Measurements from ENCODE around the gene BPGM. TPM values are rescaled to one million over a fixed set of nuclear protein-coding genes. Genes with fewer than 3 reads are reported as not detected.
"Not testable (repeated sequence)": the region's sequence is repeated elsewhere in the genome, so short reads cannot be mapped to it uniquely, and the experiment has no call there.

BPGM gene
- total RNA-seq, 4 donors from 2014 or later, result 11.9 to 15.5 (median 12.6) TPM

DNA sequence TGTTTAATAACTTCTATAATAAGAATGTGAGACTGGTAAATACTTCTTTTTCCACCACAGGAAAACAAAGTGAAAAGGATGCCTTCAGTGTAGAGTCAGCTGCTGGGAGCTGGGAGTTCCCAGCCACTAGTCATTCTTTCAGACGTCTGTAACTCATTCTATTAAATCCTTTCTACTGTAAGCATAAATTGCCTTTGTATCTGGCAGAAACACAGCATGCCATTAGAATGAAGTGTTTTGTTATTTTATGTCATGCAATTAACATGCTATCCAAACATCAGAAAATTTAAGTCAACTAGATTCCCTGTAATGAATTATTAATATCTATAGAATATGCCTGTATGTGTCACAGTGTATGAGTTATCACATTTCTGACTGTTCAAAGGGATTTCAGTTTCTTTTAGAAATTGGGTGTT, 14.3 kb downstream of the BPGM start:
- H3K4me3 ChIP-seq (ENCODE audit: low read depth, poor library complexity, severe bottlenecking), result no peak overlapping the region
- WGBS, 2 donors, result 26% methylated on average over 1 of the region's 1 CpG
- no peak for TF ChIP-seq CTCF (IDR thresholded peaks at IDR 0.05)
- no peak for TF ChIP-seq POLR2A (IDR thresholded peaks at IDR 0.05)
- DNase-seq (ENCODE audit: low spot score in 2 of 2), result no peak
- intact Hi-C loops (cut with DNase I; ENCODE audit: low total_unique reads), result no loop called here

GRCh38 chr7:134662166-134662870, 15.7 kb downstream of the BPGM start:
- TF ChIP-seq CTCF (IDR thresholded peaks at IDR 0.05), result no peak
- TF ChIP-seq POLR2A (IDR thresholded peaks at IDR 0.05), result no peak
- intact Hi-C loops (cut with DNase I; ENCODE audit: low total_unique reads), result no loop called here
- 68 to 86% methylated on average over 5 of the region's 5 CpGs for WGBS, 2 donors
- no peak for DNase-seq (ENCODE audit: low spot score in 2 of 2)
- no peak overlapping the region for H3K4me3 ChIP-seq (ENCODE audit: low read depth, poor library complexity, severe bottlenecking)

- DNase-seq (ENCODE audit: low spot score in 2 of 2), result no peak
- 85 to 88% methylated on average over 4 of the region's 4 CpGs for WGBS, 2 donors
- TF ChIP-seq CTCF (IDR thresholded peaks at IDR 0.05), result no peak
- no peak for TF ChIP-seq POLR2A (IDR thresholded peaks at IDR 0.05)
- H3K4me3 ChIP-seq (ENCODE audit: low read depth, poor library complexity, severe bottlenecking), result no peak overlapping the region
- intact Hi-C loops (cut with DNase I; ENCODE audit: low total_unique reads), result no loop called here
These were observed 16.2 kb downstream of the BPGM start for GRCh38 chr7:134662871-134663205.

- WGBS, 2 donors, result 0 to 77% methylated on average over 1 to 3 of the region's 3 CpGs
- intact Hi-C loops (cut with DNase I; ENCODE audit: low total_unique reads); DNase-seq (ENCODE audit: low spot score in 2 of 2); H3K4me3 ChIP-seq (ENCODE audit: low read depth, poor library complexity, severe bottlenecking): not testable (repeated sequence)
These were observed 18.4 kb downstream of the BPGM start for GRCh38 chr7:134665045-134665444.

- 84 to 90% methylated on average over 1 of the region's 1 CpG for WGBS, 2 donors
- no peak for DNase-seq (ENCODE audit: low spot score in 2 of 2)
- no peak for TF ChIP-seq POLR2A (IDR thresholded peaks at IDR 0.05)
- no peak overlapping the region for H3K4me3 ChIP-seq (ENCODE audit: low read depth, poor library complexity, severe bottlenecking)
- intact Hi-C loops (cut with DNase I; ENCODE audit: low total_unique reads), result no loop called here
These were observed 21.2 kb downstream of the BPGM start for GRCh38 chr7:134667899-134668298.

- no peak for TF ChIP-seq CTCF (IDR thresholded peaks at IDR 0.05)
- TF ChIP-seq POLR2A (IDR thresholded peaks at IDR 0.05), result no peak
- intact Hi-C loops (cut with DNase I; ENCODE audit: low total_unique reads), result no loop called here
- no peak overlapping the region for H3K4me3 ChIP-seq (ENCODE audit: low read depth, poor library complexity, severe bottlenecking)
- no peak for DNase-seq (ENCODE audit: low spot score in 2 of 2)
- WGBS, 2 donors, result 88% methylated on average over 4 of the region's 4 CpGs
These were observed 22.7 kb downstream of the BPGM start for GRCh38 chr7:134669388-134669787.

GRCh38 chr7:134669845-134670373, 23.3 kb downstream of the BPGM start:
- WGBS, 2 donors, result 24 to 28% methylated on average over 8 of the region's 8 CpGs
- TF ChIP-seq POLR2A (IDR thresholded peaks at IDR 0.05), result no peak
- TF ChIP-seq CTCF (IDR thresholded peaks at IDR 0.05), result no peak
- DNase-seq (ENCODE audit: low spot score in 2 of 2), result no peak
- H3K4me3 ChIP-seq (ENCODE audit: low read depth, poor library complexity, severe bottlenecking), result no peak overlapping the region
- intact Hi-C loops (cut with DNase I; ENCODE audit: low total_unique reads), result no loop called here

Data from lower leg skin (tissue), 4 donors.